Hepatocyte (in vitro differentiated cells): Measurements from ENCODE around the gene RAB27A.

Experiments used
- EZH2 ChIP-seq: fragments of 200-600 bp; sonication (generic); IDR thresholded peaks from 2 replicates; pipeline ENCODE4 v1.6.1; 2016; ENCODE audit warnings: antibody characterized with exemption, mild to moderate bottlenecking, borderline replicate concordance
- TF ChIP-seq, protein P1 (sequence below): fragments of 200-600 bp; sonication (generic); IDR thresholded peaks from 2 replicates; pipeline ENCODE4 v1.5.1; 2016; ENCODE audit warnings: antibody characterized with exemption, mild to moderate bottlenecking; ENCODE audit not compliant: poor library complexity

- TF ChIP-seq, protein P1, sequence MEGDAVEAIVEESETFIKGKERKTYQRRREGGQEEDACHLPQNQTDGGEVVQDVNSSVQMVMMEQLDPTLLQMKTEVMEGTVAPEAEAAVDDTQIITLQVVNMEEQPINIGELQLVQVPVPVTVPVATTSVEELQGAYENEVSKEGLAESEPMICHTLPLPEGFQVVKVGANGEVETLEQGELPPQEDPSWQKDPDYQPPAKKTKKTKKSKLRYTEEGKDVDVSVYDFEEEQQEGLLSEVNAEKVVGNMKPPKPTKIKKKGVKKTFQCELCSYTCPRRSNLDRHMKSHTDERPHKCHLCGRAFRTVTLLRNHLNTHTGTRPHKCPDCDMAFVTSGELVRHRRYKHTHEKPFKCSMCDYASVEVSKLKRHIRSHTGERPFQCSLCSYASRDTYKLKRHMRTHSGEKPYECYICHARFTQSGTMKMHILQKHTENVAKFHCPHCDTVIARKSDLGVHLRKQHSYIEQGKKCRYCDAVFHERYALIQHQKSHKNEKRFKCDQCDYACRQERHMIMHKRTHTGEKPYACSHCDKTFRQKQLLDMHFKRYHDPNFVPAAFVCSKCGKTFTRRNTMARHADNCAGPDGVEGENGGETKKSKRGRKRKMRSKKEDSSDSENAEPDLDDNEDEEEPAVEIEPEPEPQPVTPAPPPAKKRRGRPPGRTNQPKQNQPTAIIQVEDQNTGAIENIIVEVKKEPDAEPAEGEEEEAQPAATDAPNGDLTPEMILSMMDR = no peak
- TF ChIP-seq EZH2 = no peak
These were observed 22.0 kb downstream of the RAB27A start for GRCh38 chr15:55267401-55268175.
